ENCODE data around the gene TRIML2. TPM values are rescaled to one million over a fixed set of nuclear protein-coding genes. Genes with fewer than 3 reads are reported as not detected.

The TRIML2 gene
- total RNA-seq, 1 donor from 2014 or later: not detected

GRCh38 chr4:188041721-188042120 lies 67.7 kb downstream of the TRIML2 start:
- no peak for DNase-seq (ENCODE audit: low spot score in 2 of 2, unreplicated experiment in 2 of 2)
- no peak overlapping the region for H3K4me3 Mint-ChIP-seq

More at GRCh38 chr4:188041721-188042120, 67.7 kb downstream of the TRIML2 start:
- Mint-ChIP-seq H3K4me1 (peaks cover 4% of the 10 kb centered on the region), H3K9me3 (no peaks in the 10 kb centered on the region), H3K27me3 (ENCODE audit: low read depth) (no peaks in the 10 kb centered on the region), H3K27ac (no peak overlapping the region), H3K36me3 (no peaks in the 10 kb centered on the region)
- TF ChIP-seq CTCF (IDR thresholded peaks at IDR 0.05; ENCODE audit: unreplicated experiment): no peak

Other genes starting within 250 kb of the TRIML2 start
- 16.6 to 18.9 TPM (median 17.5 TPM) in 3 replicates for gene ZFP42, start 113.8 kb downstream of the TRIML2 start, total RNA-seq
- not detected in 3 replicates for gene TRIML1, start 29.8 kb upstream of the TRIML2 start, total RNA-seq